HG02588 (cell line): ENCODE measurements around the gene RRM2.

ENCODE experiments used
- ATAC-seq: cut with Tn5 transposase; IDR thresholded peaks from one replicate; pipeline ENCODE4 v1.9.1; 2021; ENCODE audit warnings: mild to moderate bottlenecking, moderate library complexity; ENCODE audit not compliant: unreplicated experiment

Gene RRM2

DNA sequence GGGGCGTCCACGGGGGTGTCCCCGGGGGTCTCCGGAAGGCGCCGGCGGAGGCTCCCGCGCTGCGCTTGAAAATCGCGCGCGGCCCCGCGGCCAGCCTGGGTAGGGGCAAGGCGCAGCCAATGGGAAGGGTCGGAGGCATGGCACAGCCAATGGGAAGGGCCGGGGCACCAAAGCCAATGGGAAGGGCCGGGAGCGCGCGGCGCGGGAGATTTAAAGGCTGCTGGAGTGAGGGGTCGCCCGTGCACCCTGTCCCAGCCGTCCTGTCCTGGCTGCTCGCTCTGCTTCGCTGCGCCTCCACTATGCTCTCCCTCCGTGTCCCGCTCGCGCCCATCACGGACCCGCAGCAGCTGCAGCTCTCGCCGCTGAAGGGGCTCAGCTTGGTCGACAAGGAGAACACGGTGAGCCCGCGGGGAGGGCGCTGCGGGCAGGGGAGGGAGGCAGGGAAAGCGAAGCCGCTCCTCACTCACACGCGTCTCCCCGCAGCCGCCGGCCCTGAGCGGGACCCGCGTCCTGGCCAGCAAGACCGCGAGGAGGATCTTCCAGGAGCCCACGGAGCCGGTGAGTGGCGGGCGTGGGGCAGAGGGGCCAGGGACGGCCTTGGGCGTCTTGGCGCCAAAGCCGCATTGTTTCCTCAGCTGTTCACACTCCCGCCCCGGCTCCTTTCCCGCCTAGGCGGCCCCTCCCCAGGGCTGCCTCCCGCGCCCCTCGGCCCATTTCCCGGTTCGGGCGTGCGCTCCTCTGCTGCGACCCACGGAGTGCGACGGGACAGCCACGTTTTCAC lies at the start of gene RRM2:
RRM2 (plus strand) TSS at position 240 of the 781 bp plus-strand sequence; CDS start at position 300, 60 bp downstream.
- ATAC-seq = peak; percentile 68

DNA sequence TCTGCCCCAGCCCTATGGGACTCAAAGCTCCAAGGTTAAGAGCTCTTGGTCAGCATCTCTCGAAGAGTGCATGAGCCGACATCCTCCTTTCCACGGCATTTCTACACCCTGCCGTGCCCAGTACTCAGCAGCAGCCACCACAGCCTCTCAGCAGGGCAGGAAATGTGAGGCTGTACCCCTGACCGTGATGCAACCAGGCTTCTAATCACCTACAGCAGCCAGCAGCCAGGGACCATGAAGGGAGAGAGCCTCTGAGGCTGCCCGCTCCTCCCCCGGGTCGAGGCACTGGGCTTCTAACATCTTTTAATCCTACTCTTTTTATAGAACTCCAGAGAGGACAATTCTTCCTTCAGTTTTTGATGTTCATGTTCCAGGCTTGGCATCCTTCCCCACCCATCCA lies 48.8 kb upstream of the RRM2 start:
- ATAC-seq = no peak

DNA sequence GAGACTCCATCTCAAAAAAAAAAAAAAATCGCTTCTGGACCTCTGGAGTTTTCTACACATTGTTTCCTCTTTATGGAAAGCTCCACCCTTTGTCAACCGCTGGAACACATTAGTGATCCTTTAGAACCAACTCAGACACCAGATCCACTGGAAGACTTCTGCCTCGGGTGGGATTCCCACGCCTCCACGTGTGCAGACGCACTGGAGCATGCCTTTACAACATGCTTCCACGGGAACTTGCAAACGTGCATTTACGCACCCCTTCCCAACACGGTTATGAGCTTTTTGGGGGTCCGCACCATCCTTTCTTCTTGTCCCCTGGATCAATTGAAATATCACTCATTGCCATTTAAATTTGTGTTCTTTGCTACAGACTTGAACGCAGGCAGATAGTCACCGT lies 47.4 kb upstream of the RRM2 start:
- ATAC-seq = no peak

DNA sequence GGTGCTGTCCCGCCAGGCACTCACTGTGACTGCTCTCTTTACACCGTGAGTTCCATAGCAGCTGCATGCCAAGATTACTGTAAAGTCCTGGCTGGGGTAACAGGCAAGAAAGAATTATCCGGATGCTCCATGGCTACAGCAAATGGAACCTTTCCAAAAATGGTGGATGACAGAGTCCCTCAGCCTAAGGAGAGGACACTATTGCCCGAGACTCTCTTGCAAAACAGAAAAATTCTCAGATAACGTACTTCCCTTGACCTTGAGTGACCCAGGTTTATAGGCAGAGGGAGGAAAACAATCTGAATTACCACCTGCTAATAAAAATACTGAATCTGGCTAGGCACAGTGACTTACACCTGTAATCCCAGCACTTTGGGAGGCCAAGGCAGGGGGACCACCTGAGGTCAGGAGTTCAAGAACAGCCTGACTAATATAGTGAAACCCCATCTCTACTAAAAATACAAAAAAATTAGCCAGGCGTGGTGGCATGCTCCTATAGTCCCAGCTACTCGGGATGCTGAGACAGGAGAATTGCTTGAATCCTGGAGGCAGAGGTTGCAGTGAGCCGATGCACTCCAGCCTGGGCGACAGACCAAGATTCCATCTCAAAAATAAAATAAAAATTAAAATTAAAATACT lies 46.8 kb upstream of the RRM2 start:
- no peak for ATAC-seq

DNA sequence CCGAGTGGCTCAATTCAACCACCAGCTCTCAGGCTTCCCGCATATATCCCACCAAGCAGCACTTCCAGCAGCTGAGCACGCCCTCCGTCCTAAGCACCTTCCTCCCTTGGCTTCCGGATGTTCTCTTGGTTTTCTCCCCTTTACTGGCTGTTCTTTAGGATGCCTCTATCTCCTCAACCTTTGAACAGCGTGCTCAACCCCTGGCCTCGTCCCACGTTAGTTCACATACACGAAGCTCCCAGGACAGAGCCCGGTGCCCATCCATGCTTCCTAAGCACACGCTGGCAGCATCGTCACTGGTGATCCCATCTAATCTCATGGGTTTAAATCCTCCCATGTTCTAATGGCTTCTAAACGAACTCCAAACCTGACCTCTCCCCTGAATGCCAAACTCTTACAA lies 46.0 kb upstream of the RRM2 start:
- no peak for ATAC-seq

DNA sequence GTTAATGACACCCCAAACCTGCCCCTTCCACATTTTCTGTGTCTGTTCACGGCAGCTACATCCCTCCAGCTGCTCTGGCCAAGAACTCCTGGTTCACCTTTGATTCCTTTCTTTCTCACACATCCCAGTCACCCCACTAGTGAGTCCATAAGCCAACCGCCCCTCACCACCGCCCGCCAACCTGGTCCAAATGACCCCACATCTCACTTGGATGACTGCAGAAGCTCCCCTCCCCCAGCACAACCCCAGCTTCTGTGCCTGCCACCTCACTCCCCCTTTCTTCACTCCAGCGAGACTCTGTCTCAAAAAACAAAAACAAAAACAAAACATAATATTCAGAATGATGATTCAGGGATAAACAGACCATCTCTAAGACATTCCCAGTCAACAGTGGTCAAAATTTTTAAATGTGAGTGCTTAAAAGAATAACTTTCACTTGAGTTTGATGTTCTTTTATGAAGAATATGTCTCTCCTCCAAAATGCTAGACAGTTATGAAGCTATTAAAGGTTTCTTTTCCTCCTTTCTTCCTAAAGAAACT lies 45.5 kb upstream of the RRM2 start:
- ATAC-seq = no peak

DNA sequence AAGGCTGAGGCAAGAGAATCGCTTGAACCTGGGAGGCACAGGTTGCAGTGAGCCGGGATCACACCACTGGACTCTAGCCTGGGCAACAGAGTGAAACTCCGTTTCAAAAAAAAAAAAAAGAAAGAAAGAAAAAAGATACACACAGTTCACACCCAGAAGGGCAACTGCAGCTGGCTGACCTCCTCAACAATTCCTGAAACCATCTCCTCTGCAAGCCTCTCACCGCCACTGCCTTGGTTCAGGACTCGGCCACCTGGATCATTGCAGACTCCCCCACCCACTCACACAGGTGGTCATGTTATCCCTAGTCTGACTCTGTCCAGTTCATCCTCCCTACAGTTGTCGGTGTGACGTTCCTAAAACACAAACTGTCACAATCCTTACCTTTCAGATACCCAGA lies 44.5 kb upstream of the RRM2 start:
- no peak for ATAC-seq

DNA sequence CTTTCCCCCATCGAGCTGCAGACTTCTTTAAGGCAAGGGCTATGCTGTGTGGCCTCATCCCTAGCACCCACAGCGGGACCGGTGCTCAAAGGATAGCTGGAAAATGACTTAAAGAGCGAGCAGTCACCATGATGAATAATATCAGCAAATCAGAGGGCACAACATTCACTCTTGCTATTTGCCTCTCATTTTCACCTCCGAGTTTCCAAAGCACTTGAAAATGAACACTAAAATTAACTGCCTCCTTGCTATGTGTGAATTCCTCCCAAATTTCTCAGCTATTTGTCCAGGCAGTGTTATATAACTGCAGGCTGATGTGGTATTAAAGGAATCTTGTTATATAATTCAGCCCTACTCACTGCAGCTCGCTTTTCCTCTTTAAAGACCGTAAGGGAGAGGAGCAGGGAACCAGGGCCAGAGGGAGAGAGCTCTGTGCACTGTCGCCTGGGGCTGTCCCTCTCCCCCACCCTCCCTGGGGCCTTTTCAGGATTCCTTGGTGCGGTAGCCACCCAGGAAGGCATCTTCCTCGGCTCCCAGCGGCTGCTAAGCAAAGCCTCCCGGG lies 43.8 kb upstream of the RRM2 start:
- no peak for ATAC-seq

DNA sequence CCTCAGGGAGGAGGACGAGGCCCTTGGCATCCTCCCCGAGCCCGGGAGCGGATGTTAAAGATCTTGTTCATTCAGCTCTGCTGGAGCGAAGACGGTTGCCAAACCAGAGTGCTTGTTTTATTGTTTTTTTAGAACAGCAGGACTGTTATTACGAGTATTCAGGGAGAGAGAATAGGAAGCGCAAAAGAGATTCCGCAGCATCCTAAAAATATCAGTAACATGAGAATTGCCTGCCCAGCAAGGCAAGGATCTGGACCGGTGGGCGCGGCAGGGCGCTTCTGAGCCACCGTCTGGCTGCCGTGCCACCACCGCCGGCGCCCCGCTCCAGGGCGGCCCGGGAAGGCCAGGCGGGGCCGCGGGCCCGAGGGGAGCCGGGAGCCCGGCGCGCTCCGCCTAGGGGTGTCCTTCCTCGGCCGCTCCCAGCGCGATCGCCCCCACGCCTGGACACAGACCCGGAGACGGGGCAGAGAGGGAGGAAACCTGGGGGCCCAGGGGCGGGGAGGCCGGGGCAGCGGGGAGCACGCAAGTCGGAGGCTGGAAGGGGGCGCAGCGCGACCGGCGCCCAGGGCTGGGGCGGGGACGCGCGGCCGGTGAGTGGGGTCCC lies 43.2 kb upstream of the RRM2 start:
- ATAC-seq = peak; percentile 22

DNA sequence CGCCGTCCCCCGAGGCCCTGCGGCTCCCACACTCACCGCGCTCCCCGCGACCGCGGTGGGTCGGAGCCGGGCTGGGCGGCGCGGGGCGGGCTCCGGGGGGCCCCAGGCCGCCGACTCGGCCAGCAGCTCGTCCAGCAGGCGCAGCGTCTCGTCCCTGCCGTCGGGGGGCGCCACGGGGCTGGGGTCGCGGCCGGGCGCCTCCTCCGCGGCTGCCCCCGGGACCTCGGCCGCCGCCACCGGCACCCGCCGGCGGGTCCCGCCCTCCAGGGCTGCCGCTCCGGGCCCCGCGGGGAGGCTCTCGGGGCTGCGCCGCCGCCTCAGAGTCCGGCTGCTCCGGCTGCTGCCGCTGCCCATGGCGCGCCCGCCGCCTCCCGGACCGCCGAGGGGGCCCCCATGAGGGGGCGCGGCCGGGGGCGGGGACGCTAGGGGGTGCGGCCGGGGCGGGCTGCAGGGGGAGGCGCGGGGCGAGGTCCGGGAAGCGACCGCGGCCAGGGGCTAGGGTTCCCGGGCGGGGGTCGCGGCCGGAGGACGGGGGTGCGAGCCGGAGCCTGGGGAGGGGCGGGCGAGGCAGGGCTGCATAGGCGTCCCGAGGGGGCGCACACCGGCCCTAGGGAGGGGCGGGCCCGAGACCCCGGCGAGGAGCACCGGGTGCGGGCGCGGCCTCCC lies 42.5 kb upstream of the RRM2 start, which contains the start of gene CYS1:
CYS1 (minus strand) TSS at position 542 of the 666 bp plus-strand sequence; CDS start at position 354, 188 bp downstream.
- peak; percentile 39 for ATAC-seq

DNA sequence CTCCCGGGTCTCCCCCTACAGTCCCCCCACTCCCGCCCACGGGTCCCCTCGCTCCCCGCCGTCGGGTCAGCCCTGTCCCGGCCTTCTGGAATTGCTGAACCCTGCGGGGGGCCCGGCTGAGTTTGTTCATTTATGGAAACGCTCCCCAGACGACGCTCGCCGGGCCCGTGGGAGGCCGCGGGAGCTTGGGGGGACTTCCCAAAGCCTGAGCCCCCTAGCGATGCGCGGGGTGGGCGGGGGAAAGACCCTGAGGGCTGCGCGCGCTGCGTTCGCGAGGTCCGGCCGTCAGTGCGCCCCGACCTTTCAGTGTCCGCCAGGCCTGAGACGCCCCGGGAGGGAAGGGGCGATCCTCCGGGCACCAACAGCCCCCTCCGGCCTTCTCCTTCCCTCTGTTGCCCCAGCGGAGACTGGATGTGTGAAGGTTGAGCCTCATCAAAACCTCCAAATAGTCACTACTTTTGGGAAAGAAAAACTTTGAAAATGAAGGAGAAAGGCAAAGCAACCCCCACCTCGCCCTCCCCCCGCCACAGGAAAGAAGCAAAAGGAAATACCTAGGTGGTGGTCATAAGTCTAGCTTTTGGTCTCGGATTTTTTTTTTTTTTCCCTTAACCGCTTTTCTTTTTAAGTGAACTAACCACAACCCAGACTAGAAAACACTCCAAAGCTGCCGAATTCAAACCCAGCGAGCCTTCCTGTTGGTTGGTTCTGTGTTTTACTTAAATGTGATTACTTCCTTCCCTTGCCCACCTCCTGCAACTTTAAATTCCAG lies 41.8 kb upstream of the RRM2 start:
- ATAC-seq = peak; percentile 33

DNA sequence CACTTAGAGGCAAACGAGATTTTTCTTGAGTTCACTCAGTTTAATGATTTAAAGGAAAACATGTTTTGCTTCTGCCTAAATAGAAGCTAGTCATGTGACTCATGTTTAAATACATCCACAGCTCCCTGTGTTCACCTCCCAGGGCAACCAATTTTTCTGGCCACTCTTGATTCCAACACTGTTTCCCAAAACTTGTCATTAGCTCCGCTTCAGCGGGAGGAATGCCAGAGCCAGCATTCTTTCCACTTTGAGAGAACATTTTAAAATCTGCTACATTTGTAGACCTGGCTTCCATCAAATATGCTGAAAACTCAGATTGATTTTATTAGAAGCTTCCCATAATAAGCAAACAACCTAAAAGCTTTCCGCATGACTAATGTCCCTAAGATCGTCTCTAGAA lies 39.5 kb upstream of the RRM2 start:
- no peak for ATAC-seq

DNA sequence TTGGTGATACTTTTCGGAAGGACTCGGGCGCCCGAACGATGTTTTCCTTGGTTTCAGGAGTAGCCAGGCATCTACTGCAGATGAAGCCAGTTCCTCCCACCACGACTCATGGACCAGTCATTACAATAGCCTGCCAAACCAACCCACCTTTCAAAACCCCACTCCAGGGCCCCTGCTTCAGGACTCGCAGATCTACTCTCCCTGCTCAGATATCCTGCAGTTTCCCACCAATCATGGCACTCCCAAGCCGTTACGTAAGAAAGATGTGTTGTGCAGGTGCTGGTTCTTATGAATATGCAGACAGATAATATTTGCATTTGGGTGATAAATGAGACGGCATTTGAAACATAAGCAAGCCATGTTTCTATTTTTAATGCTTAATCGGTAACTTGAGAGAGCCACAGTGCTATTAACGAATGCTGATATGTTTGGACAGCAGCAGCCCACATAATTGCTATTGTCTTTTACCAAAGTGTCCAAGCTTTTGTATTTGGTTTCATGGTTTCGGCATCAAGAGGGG lies 38.8 kb upstream of the RRM2 start:
- ATAC-seq = peak; percentile 25

DNA sequence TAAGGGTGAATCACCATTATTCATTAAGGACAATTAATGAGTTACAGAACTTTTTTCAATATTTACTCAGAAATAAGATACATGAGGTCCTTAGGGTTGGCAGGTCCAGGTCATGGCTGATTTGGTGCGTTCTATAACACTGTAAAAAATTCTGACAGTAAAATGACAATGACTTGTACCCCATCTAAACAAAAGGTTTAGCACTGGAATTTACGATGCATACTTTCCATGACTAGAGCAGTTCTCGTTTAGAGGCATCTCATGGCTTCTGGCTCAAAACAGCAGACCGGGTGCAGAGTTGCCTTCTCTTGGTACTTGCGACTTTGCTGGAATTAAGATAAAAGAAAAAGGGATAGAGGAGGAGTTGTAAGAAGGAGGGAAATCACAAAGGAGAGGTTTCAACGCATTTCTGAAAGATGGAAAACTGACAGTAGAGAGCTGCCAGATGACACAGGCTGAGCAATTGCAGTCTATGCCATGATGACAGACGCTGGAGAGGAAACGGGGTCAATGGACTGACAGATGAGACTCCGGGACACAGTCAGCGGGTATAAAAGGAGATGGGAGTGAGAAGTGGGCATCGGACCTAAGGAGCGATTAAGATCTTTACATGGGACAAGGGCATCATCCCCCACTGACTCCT lies 38.2 kb upstream of the RRM2 start:
- ATAC-seq = no peak

DNA sequence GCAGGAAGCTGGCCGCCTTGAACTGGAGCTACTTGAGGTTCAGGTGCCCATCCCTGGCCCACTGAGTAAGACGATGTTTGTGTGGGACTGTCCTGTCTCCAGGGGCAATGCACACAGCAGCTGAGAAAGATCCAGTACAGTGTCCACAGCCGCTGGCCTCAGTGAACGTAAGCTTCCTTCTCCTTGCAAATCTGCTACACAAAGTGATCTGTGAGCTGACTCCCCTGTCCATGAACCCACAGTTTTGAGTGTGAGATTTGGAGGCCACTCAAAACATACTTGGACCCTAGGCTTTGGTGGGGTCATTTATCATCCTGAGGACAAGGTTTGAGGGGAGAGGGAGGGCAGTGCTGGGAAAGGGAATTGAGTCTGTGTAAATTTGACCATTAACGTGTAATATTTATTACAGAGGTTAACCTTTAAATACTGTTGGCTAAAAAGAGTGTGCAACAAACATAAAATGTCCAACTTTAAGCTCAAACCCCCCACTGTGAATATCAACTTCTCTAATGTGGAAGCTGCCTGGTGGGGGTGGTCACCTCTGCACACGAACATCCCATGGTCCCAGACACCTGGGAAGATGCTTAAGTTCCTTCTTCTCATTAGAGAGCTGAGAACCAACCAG lies 37.4 kb upstream of the RRM2 start:
- no peak for ATAC-seq

DNA sequence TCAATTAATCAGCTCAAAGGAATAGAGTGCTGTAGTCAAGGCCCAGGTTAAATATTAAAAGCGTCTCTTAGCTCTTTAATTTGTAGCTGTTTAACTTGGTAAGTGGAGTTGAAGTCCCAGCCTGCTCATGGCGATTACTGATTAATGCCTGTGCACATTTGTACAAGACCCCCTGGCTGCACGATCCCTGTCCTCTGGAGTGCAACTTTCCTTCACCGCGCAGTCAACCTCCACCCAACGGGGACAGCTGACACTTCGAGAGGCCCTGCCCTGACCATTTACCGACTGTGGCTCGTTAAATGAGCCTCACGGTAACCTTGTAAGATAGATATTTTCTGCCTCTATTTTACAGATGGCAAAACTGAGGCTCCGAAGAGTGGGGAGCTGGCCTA lies 36.9 kb upstream of the RRM2 start:
- no peak for ATAC-seq

DNA sequence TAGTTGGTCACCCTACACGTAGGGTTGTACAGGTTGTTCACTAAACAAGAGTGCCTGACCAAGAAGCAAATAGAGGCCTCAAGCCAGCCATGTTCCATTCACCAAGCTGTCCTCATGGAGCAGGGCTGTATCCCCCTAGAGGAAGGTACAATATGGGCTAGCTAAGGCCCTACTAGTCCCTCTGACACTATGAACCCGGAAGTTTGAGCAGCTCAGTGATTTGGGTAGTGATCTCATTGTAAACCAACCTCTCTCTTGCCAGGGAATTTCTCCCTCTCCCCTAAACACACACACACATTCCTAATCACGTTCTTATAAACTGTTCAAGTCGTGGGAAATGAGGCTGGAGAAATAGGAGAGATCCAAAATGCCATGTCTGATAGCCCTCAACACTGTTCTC lies 35.6 kb upstream of the RRM2 start:
- ATAC-seq = no peak

DNA sequence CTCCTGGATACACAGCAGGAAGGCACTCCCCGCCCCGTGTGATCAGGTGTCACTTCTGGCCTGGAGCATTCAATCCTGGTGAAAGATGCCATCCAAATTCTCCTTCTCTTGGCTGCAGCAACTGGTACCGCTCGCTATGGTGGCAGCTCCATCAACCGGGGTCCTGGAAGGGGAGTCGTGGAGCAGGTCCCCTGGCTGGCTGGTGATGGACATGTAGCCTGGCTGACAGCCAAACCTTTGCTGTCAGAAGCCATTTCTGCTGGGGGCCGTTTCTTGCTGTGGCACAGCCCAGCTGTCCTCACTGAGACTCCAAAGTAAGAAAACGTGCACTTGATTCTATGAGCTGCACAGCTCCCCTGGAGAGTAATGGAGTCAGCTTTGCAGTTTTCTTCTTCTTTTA lies 35.2 kb upstream of the RRM2 start:
- no peak for ATAC-seq

DNA sequence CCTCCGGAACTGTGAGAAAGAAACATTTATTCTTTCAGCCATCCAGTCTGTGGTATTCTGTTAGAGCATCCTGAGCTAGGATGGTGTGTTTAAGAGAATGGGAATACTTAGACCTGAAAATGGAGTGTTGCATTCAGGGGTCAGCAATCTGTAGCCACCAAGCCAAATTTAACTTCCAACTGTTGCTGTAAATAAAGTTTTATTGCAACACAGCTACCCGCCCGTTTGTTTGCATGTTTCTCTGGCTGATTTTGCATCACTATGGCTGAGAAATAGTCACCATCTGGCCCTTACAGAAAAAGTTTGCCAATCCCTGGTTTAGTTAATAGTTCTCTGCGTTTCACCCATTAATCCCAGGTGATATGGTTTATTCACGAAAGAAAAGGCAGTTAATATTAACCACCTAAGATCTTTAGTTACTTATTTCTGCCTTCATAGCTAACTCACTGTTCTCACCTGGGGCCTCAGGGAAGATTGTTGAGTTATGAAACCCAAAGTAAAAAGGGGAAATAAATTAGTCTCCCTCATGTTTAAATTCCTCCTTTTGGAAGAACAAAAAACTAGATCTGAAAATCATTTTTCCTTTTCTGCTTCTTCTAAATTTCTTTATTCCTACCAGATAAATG lies 32.9 kb upstream of the RRM2 start:
- no peak for ATAC-seq
